Measurements from ENCODE around the gene GHRH. TPM values are rescaled to one million over a fixed set of nuclear protein-coding genes. Genes with fewer than 3 reads are reported as not detected.
A peak's percentile ranks its signal among the peaks of the same experiment; 100 is the strongest.

GHRH gene
- total RNA-seq, 2 donors from 2014 or later: not detected

DNA sequence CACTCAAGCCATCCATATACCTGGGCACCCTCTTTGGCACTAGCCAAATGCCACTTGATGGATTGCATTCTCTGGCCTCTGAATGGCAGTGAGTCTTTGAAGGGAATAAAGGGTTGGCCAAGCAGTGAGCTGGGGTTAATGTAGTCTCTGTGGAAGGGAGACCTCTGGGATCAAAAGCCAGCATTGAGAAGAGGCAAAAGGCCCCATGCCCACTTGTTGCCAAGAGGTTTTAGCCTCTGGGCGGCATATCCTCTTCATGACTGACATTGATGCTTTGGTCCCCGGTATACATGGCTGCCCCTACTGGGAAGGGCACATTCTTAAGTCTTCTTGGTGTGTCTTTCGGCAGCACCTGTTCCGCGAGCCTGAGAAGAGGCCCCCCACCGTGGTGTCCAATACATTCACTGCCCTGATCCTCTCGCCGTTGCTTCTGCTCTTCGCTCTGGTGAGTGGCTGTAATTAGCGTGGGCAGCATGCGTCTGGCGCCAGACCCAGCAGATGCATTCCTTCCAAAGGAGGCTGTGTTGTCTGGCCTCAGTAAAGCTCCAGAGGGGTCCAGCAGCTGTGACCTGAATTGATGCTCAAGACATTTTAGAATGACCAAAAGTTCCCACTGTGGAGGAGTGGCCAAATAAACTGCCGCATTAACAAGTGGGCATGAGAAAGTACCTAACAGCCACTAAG is 29.5 kb downstream of the GHRH start:
- Histone ChIP-seq H3K27ac (no peak overlapping the region), H3K4me1 (no peaks in the 10 kb centered on the region), H3K9me3 (no peaks in the 10 kb centered on the region), H3K4me3 (no peak overlapping the region), H3K27me3 (no peaks in the 10 kb centered on the region), H3K36me3 (replicated peaks in 1 of 2; ENCODE audit: insufficient read depth in 1 of 2, low read depth in 2 of 2) (peaks cover 36 to 76% of the 10 kb centered on the region in 2 donors)
- DNase-seq (peak in 1 of 4 donors; percentile 8), ATAC-seq (peak; percentile 21)
- TF ChIP-seq, protein P1, sequence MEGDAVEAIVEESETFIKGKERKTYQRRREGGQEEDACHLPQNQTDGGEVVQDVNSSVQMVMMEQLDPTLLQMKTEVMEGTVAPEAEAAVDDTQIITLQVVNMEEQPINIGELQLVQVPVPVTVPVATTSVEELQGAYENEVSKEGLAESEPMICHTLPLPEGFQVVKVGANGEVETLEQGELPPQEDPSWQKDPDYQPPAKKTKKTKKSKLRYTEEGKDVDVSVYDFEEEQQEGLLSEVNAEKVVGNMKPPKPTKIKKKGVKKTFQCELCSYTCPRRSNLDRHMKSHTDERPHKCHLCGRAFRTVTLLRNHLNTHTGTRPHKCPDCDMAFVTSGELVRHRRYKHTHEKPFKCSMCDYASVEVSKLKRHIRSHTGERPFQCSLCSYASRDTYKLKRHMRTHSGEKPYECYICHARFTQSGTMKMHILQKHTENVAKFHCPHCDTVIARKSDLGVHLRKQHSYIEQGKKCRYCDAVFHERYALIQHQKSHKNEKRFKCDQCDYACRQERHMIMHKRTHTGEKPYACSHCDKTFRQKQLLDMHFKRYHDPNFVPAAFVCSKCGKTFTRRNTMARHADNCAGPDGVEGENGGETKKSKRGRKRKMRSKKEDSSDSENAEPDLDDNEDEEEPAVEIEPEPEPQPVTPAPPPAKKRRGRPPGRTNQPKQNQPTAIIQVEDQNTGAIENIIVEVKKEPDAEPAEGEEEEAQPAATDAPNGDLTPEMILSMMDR (IDR thresholded peaks at IDR 0.05): no peak
- TF ChIP-seq POLR2A (IDR thresholded peaks at IDR 0.05): no peak
- WGBS, 2 donors: 93 to 95% methylated on average over 12 to 13 of the region's 13 CpGs
- intact Hi-C loops (cut with DNase I): no loop called here

DNA sequence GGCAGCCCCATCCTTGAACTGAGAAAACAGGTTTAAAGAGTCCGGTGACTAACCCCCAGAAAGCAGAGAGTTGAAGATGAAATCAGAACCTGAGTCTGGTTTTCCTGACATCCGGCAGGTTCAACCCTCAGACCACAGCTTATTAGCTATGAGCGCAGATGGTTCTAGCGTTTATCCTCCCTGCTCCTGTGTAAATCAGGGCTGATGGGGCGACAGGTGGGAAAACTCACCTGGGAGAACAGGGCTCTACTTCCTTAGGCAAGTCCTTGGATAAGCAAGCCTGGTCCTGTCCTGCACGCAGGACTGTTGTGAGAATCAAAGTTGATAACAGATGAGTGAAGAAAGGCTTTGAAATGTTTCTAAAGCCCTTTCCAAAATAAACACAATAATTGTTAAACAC is 31.4 kb downstream of the GHRH start:
- TF ChIP-seq POLR2A (IDR thresholded peaks at IDR 0.05): no peak
- TF ChIP-seq, protein P1 (IDR thresholded peaks at IDR 0.05): no peak
- ATAC-seq (no peak), DNase-seq (peak in 1 of 4 donors; percentile 2)
- Histone ChIP-seq H3K27ac (no peak overlapping the region), H3K27me3 (no peaks in the 10 kb centered on the region), H3K36me3 (replicated peaks in 1 of 2; ENCODE audit: insufficient read depth in 1 of 2, low read depth in 2 of 2) (peaks cover 41 to 76% of the 10 kb centered on the region in 2 donors), H3K9me3 (no peaks in the 10 kb centered on the region), H3K4me1 (no peaks in the 10 kb centered on the region), H3K4me3 (no peak overlapping the region)
- WGBS, 2 donors: 84 to 91% methylated on average over 6 of the region's 6 CpGs
- intact Hi-C loops (cut with DNase I): no loop called here

DNA sequence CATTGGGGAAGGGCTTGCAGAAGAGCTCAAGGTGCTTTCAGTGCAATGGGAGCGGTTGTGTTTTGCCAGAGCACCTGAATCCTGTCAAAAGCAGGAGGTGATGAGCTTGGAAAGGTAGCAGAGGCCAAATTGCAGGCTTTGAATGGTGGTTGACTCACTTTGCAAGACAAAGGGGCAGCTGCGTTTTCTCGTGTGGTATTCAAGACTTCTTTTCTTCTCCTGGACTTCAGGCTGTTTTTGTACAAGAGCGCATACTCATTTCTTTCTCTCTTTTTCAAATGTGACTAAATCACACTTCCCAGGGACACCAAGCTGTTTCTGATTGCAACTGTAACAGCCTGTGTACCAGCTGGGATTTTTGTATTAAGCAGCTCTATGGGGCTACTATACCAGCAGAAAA is 32.3 kb downstream of the GHRH start:
- TF ChIP-seq POLR2A (IDR thresholded peaks at IDR 0.05): no peak
- TF ChIP-seq, protein P1 (IDR thresholded peaks at IDR 0.05): no peak
- Histone ChIP-seq H3K27ac (no peak overlapping the region), H3K9me3 (no peaks in the 10 kb centered on the region), H3K27me3 (no peaks in the 10 kb centered on the region), H3K4me1 (no peaks in the 10 kb centered on the region), H3K4me3 (no peak overlapping the region), H3K36me3 (replicated peaks in 1 of 2; ENCODE audit: insufficient read depth in 1 of 2, low read depth in 2 of 2) (peaks cover 48 to 80% of the 10 kb centered on the region in 2 donors)
- ATAC-seq: no peak
- intact Hi-C loops (cut with DNase I): no loop called here
- DNase-seq: peak in 1 of 4 donors; percentile 4
- 93 to 95% methylated on average over 4 of the region's 4 CpGs for WGBS, 2 donors

DNA sequence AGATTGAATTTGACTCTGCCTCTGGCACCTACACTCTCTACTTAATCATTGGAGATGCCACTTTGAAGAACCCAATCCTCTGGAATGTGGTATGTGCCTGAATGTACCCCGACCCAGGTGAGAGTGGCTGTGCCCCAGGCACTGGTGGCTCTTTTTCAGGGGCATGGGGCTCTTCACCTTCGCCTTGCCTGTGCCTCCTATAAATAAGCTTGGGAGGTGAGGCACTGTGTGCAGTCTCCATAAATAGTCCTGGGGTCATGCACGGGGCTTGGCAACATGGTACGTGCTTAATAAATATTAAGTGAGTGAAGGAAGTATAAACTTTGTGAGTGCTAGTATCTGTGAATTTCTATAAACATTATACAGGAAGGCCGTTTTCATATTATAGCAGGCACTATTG is 33.0 kb downstream of the GHRH start:
- Histone ChIP-seq H3K4me3 (no peak overlapping the region), H3K4me1 (no peaks in the 10 kb centered on the region), H3K27ac (no peak overlapping the region), H3K36me3 (replicated peaks in 1 of 2; ENCODE audit: insufficient read depth in 1 of 2, low read depth in 2 of 2) (peaks cover 45 to 78% of the 10 kb centered on the region in 2 donors), H3K27me3 (no peaks in the 10 kb centered on the region), H3K9me3 (no peaks in the 10 kb centered on the region)
- DNase-seq (no peak), ATAC-seq (no peak)
- intact Hi-C loops (cut with DNase I): no loop called here
- 82 to 85% methylated on average over 5 of the region's 5 CpGs for WGBS, 2 donors
- TF ChIP-seq, protein P1 (IDR thresholded peaks at IDR 0.05): no peak
- no peak for TF ChIP-seq POLR2A (IDR thresholded peaks at IDR 0.05)

- no peaks in the 10 kb centered on the region for H3K9me3 ChIP-seq
- peaks cover 45 to 73% of the 10 kb centered on the region in 2 donors for H3K36me3 ChIP-seq (replicated peaks in 1 of 2; ENCODE audit: insufficient read depth in 1 of 2, low read depth in 2 of 2)
- H3K27me3 ChIP-seq: no peaks in the 10 kb centered on the region
- ATAC-seq: no peak
- H3K27ac ChIP-seq: no peak overlapping the region
- TF ChIP-seq, protein P1 (IDR thresholded peaks at IDR 0.05): no peak
- TF ChIP-seq POLR2A (IDR thresholded peaks at IDR 0.05): no peak
- WGBS, 2 donors: 84 to 87% methylated on average over 6 of the region's 6 CpGs
- peaks cover under 1% of the 10 kb centered on the region for H3K4me1 ChIP-seq
- H3K4me3 ChIP-seq: no peak overlapping the region
- intact Hi-C loops (cut with DNase I): no loop called here
- DNase-seq: peak in 1 of 4 donors; percentile 8
These were observed 33.5 kb downstream of the GHRH start for GRCh38 chr20:37228082-37228481.
